Skeletal muscle satellite cell (primary cell): ENCODE results near the gene PDIK1L.
A peak's percentile ranks its signal among the peaks of the same experiment; 100 is the strongest.

ENCODE experiments used
- H3K27me3 ChIP-seq: 2 replicates; pipeline ENCODE4 v1.7.0; 2013; ENCODE audit warnings: low read length; ENCODE audit not compliant: control insufficient read depth, insufficient read depth
- H3K36me3 ChIP-seq: 2 replicates; pipeline ENCODE4 v1.7.0; 2013; ENCODE audit warnings: mild to moderate bottlenecking, control low read depth, low read length; ENCODE audit not compliant: insufficient read depth
- H3K4me1 ChIP-seq: 2 replicates; pipeline ENCODE4 v1.7.0; 2013; ENCODE audit warnings: low read length; ENCODE audit not compliant: control insufficient read depth, insufficient read depth
- H3K4me2 ChIP-seq: 2 replicates; pipeline ENCODE4 v1.7.0; 2013; ENCODE audit warnings: mild to moderate bottlenecking, low read length
- H3K4me3 ChIP-seq: 2 replicates; pipeline ENCODE4 v1.7.0; 2013; ENCODE audit warnings: low read length
- H3K9ac ChIP-seq: 2 replicates; pipeline ENCODE4 v1.7.0; 2013; ENCODE audit warnings: mild to moderate bottlenecking, low read depth, low read length, moderate library complexity
- H3K9me3 ChIP-seq: replicated peaks from 2 replicates; pipeline ENCODE4 v1.7.0; 2013; ENCODE audit warnings: mild to moderate bottlenecking, control low read depth, low read length

The PDIK1L gene

GRCh38 chr1:26109229-26110164 is 2.1 kb upstream of the PDIK1L start:
- peak overlapping the region; percentile 98 for H3K4me2 ChIP-seq
- no peak overlapping the region for H3K9ac ChIP-seq
- no peaks in the 10 kb centered on the region for H3K36me3 ChIP-seq
- H3K27me3 ChIP-seq: no peaks in the 10 kb centered on the region
- no peaks in the 10 kb centered on the region for H3K9me3 ChIP-seq
- H3K4me3 ChIP-seq: no peak overlapping the region
- H3K4me1 ChIP-seq: peaks cover 12% of the 10 kb centered on the region

- Histone ChIP-seq H3K9me3 (no peaks in the 10 kb centered on the region), H3K9ac (peak overlapping the region; percentile 92), H3K4me1 (peaks cover 12% of the 10 kb centered on the region), H3K27me3 (no peaks in the 10 kb centered on the region), H3K4me3 (peak overlapping the region; percentile 100), H3K36me3 (no peaks in the 10 kb centered on the region), H3K4me2 (peak overlapping the region; percentile 98)
These were observed 694 bp upstream of the PDIK1L start for GRCh38 chr1:26110731-26111529.

- Histone ChIP-seq H3K9ac (peak overlapping the region; percentile 92), H3K4me2 (peak overlapping the region; percentile 98), H3K4me1 (peaks cover 12% of the 10 kb centered on the region), H3K36me3 (no peaks in the 10 kb centered on the region), H3K9me3 (no peaks in the 10 kb centered on the region), H3K27me3 (no peaks in the 10 kb centered on the region), H3K4me3 (peak overlapping the region; percentile 100)
These were observed 767 bp downstream of the PDIK1L start for GRCh38 chr1:26112407-26112775.

GRCh38 chr1:26114165-26114927 is 2.7 kb downstream of the PDIK1L start:
- H3K4me1 ChIP-seq: peaks cover 12% of the 10 kb centered on the region
- H3K36me3 ChIP-seq: peaks cover 3% of the 10 kb centered on the region
- no peak overlapping the region for H3K4me3 ChIP-seq

GRCh38 chr1:26119892-26120608 is 8.4 kb downstream of the PDIK1L start:
- Histone ChIP-seq H3K9ac (no peak overlapping the region), H3K27me3 (no peaks in the 10 kb centered on the region), H3K36me3 (peaks cover 7% of the 10 kb centered on the region), H3K4me3 (no peak overlapping the region), H3K4me1 (peaks cover 11% of the 10 kb centered on the region), H3K4me2 (no peak overlapping the region), H3K9me3 (no peaks in the 10 kb centered on the region)

More at GRCh38 chr1:26114165-26114927, 2.7 kb downstream of the PDIK1L start:
- no peak overlapping the region for H3K4me2 ChIP-seq
- no peak overlapping the region for H3K9ac ChIP-seq
- no peaks in the 10 kb centered on the region for H3K27me3 ChIP-seq
- H3K9me3 ChIP-seq: no peaks in the 10 kb centered on the region

- Histone ChIP-seq H3K4me3 (no peak overlapping the region), H3K27me3 (no peaks in the 10 kb centered on the region), H3K4me2 (no peak overlapping the region), H3K9ac (no peak overlapping the region), H3K36me3 (peaks cover 7% of the 10 kb centered on the region), H3K9me3 (no peaks in the 10 kb centered on the region), H3K4me1 (peaks cover 11% of the 10 kb centered on the region)
These were observed 10.5 kb downstream of the PDIK1L start for GRCh38 chr1:26121854-26122773.

GRCh38 chr1:26122988-26123973 is 11.7 kb downstream of the PDIK1L start:
- Histone ChIP-seq H3K9ac (no peak overlapping the region), H3K36me3 (peaks cover 4% of the 10 kb centered on the region), H3K9me3 (no peaks in the 10 kb centered on the region), H3K27me3 (no peaks in the 10 kb centered on the region), H3K4me2 (peak overlapping the region; percentile 59), H3K4me1 (peaks cover 11% of the 10 kb centered on the region), H3K4me3 (no peak overlapping the region)

- Histone ChIP-seq H3K27me3 (peaks cover 10% of the 10 kb centered on the region), H3K4me1 (peaks cover 11% of the 10 kb centered on the region)
These were observed 13.1 kb downstream of the PDIK1L start for GRCh38 chr1:26124418-26125331.

GRCh38 chr1:26125382-26125781 is 13.8 kb downstream of the PDIK1L start:
- no peak overlapping the region for H3K9ac ChIP-seq
- no peak overlapping the region for H3K4me3 ChIP-seq
- peaks cover 11% of the 10 kb centered on the region for H3K4me1 ChIP-seq
- no peak overlapping the region for H3K4me2 ChIP-seq
- H3K27me3 ChIP-seq: peaks cover 14% of the 10 kb centered on the region
- no peaks in the 10 kb centered on the region for H3K9me3 ChIP-seq
- H3K36me3 ChIP-seq: peaks cover 4% of the 10 kb centered on the region

More at GRCh38 chr1:26124418-26125331, 13.1 kb downstream of the PDIK1L start:
- Histone ChIP-seq H3K9ac (no peak overlapping the region), H3K4me2 (no peak overlapping the region), H3K9me3 (no peaks in the 10 kb centered on the region), H3K4me3 (no peak overlapping the region), H3K36me3 (peaks cover 4% of the 10 kb centered on the region)
